Colon (tissue), 2 donors: ENCODE measurements around the gene HOXB2.

ENCODE experiments used
- FAIRE-seq: peaks from 2 replicates; lab custom pipeline; 2012; peaks lifted over from hg19 to GRCh38; lab: Jason Lieb, UNC
- donor health status: control.
- donor health status: control.

HOXB2 gene

DNA sequence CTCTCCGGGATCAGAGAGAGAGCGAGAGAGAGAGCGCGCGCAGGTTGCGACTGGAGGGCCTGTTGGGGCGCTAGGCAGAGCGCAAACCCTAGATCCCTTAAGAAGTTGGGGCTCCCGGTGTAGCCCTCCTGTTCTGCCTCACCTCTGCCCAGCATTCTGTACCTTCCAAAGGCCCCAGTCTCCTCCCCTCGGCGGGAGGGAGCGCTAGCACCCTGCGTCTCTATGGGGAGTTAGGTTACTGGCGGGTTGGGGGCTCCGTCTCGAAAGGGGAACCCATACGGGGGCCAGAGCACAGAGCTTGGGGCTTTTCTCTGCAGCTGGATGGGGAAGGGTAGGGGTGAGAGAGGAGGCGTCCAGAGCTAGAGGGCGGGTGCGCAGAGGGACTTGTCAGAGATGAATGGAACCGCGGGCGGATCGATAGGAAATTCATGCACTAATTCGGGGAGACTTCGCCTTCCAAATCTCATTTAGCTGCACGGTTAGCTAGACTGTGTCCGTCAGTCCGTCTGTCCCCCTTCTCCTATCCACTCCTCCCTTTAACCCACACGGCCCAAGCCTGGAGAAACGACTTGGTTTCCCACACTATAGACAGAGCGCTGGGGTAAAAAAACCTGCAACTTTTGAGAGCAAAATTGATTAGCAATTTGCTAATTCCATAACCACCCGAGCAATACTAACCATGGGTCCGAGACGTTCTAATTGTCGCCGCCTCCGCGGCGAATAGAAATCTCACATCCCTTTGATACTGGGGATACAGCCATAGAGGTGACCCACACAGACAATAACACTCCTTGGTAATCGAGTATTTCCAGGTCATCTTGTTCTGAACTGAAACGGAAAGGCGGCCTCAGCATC, 33.9 kb upstream of the HOXB2 start:
- no peak for FAIRE-seq

- FAIRE-seq: no peak
Measured at GRCh38 chr17:48577946-48578615, 33.2 kb upstream of the HOXB2 start, which contains the start of gene HOXB4. Gene HOXB4 (minus strand): TSS chr17:48578350. CDS start chr17:48578319, 31 bp downstream.

DNA sequence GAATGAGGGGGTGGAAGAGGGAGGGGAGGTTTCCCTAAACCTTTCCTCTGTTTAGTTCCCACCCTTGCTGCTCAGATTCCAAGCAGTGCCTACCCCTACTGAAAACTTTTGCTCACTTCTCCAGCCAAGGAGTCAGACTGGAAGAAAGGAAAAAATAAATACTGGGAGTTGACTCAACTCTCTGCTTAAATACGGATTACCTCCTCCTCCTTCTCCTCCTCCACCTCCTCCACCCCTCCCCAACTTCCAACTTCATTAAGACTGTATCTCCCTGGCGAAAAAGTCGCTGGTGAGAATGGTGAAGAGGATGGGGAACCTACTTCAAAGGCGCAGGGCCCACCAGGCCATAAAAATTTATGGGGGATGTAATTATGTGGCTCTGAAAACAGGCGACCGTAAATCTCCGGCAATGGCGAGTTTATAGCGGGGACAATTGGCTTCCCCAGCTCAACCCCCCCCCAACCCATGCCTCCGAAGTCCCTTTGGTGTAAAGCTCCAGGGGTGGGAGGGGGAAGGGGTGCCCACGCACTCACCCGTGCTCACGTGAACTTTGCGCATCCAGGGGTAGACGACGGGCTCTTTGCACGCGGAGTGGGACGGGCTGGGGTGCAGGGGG, 32.5 kb upstream of the HOXB2 start:
- FAIRE-seq: no peak

DNA sequence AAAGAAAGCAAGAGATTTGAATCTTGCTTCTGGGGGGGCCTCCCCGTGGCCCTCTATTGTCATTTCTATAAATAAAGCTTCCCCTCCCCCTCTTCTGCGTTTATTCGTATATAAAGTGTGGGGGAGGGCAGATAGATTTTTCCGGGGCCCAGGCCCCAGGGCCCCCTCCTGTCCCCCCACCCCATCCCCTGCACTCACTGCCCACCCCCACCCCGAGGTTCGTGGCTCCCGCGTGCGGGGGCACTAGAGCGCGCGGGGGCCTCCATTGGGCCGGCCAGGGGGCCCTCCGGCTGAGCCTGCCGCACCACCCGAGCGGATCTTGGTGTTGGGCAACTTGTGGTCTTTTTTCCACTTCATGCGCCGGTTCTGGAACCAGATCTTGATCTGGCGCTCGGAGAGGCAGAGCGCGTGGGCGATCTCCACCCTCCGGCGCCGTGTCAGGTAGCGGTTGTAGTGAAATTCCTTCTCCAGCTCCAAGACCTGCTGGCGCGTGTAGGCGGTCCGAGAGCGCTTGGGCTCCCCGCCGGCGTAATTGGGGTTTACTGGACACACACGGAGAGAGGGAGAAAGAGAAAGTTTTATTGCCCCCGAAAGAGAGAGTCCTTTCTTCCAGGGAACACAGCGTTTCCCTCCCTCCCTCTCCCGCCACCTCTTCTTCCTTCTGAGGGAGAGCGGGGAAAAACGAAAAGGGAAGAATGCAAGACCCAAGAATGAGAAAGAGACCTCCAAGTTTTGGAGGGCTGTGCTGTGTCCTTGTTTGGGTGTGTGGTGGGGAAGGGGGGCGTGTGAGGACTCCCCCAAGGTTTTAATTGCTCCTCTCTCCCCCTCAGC, 31.8 kb upstream of the HOXB2 start:
- no peak for FAIRE-seq

- no peak for FAIRE-seq
Measured at GRCh38 chr17:48575673-48576478, 31.0 kb upstream of the HOXB2 start.

- no peak for FAIRE-seq
Measured at GRCh38 chr17:48575066-48575582, 30.2 kb upstream of the HOXB2 start.

- no peak for FAIRE-seq
Measured at GRCh38 chr17:48574505-48575065, 29.7 kb upstream of the HOXB2 start.

DNA sequence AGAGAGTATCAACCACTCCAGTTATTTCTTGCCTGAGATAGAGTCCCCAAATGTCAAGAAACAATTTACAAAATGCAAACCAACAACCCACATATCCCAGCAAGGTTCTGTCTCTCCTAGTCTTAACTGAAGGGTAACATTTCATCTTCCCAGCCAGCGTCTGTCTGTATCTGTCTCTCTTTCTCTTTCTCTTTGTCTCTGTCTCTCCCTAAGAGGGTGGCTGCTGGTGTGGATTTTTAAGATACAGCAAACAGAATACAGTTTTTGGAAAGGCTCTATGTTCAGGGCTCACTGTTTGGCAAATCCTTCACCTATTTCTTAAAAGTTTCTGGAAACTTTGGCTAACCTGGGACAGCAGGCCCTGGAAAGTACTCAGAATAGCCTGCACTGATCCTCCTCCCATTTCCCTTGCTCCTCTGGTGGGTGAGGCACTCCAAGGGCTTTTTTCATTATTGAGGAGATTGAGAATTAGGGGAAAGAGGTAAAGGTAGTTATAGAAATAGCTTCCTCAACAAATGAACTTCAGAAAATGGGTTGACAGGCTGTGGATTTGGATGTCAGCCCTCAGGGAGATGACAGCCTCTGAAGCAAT, 27.0 kb upstream of the HOXB2 start:
- no peak for FAIRE-seq

- FAIRE-seq: no peak
Measured at GRCh38 chr17:48571024-48571818, 26.3 kb upstream of the HOXB2 start.

DNA sequence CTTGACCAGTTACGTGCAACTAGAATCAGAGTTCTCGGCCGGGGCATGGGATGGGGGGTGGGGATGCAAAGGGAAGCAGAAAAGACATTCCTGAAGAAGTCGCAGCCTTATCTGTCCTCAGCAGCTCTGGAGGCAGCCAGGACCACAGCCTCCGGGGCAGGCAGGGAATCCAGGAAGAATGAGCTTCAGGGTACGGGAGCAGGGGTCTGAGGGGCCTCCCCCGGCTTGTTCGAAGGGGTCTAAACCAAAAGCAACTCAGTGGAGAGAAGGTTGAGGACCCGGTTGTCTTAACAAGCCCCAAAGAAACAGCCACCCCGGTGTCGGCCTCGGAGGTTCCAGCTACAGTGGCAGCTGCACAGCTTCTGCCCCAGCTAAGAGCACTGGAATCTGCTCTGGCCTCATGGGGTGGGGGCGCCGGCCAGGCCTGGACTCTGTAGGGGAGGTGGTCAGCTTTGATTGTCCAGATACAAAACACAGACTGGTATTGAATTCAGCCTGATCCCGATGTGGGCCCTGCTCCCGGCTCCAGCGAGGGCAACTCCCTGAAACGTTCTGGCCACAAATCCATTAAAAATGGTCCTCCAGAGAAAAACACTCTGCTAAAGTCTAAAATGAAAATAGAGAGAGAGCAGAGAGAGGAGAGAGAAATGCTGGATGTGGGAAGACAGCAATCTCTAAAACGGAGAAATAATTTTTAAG, 25.6 kb upstream of the HOXB2 start:
- no peak for FAIRE-seq

GRCh38 chr17:48569674-48570324, 24.9 kb upstream of the HOXB2 start:
- FAIRE-seq: no peak

DNA sequence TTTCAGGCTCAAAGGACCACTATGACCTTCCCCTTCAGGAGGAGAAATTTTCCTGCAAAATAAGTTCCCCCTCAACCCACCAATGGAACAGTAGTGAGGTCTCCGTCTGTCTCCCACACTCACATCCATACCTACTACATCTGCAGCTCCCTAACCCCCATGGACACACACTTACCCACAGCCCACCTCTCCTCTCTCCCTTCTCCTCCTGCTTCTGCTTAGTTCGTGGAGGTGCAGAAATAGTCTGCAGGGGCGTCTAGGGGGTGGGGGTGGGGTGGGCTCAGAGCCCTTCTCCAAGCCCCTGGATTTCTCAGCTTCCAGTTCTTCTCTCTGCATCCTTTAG, 24.3 kb upstream of the HOXB2 start:
- FAIRE-seq: no peak

DNA sequence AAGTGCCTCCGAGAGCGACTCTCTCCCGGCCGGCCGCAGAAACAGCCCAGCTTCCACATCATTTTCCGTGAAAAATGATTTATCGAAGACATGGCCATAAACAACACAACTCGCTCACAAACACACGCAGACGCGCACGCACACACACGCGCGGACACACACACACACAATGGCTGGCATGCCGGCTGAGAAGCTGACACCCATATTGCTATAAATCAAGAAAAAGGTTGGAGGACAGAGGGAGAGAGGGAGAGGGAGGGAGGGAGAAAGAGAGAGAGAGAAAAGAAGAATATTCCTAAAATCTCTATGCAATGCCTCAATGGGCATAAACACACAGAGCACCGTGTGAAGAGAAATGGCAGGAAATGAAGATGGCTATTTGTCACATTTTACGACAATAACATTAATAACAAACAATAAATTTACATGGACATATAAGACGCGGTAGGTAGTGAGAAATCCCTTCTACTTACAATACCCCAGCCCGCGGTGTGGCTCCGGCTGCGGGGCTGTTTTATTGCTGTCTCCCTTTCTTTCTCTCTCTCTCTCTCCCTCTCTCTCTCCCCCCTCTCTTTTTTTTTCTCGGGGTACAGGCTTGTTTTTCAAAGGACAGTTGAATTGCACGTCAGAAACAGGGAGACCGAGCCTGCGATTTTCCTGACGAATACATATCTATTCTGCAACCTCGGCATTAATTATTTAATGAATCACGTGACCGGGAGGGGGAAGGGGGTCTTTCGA, 23.8 kb upstream of the HOXB2 start:
- no peak for FAIRE-seq

- no peak for FAIRE-seq
Measured at GRCh38 chr17:48567646-48568354, 22.9 kb upstream of the HOXB2 start.

DNA sequence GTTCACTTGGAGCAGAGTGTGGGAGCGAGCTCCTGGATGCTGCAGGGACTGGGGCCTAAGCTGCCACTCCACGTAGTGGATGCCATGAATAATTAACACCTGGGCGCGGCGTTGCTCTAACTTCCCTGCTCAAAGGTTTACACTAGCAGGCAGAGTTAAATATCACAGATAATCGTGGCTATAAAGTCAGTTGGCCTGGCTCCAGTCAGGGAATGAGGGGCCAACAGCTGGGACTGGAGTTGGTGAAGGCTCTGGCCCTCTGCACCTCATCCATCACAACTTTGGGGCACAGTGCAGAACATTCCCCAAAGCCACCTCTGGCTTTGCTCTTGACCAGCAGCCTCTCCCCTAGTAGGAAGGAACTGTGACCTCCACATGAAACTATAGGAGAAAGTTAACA, 22.3 kb upstream of the HOXB2 start:
- FAIRE-seq: no peak

DNA sequence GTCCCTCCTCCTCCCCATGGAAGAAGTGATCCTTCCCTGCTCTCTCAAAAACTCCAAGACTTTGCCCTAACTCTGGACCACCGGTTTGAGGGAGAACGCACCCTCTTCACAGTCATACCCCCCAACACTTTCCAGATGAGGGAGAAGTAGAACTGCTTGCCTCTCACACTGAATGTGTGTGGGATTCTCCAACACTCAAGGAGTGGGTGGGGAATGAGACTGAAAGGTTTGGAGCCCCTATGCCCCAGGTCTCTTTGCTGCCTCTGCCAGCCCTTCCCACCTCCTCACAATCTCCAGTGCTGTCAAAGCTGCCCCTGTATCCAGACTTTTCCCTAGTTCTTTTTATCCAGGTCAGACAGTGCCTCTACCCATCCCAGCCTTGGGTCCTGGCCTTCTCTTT, 21.8 kb upstream of the HOXB2 start:
- FAIRE-seq: no peak
